HG02588 (cell line): ENCODE results near the gene NOX4.
"Not testable (repeated sequence)": the region's sequence is repeated elsewhere in the genome, so short reads cannot be mapped to it uniquely, and the experiment has no call there.

Experiments used
- ATAC-seq: cut with Tn5 transposase; IDR thresholded peaks from one replicate; pipeline ENCODE4 v1.9.1; 2021; ENCODE audit warnings: mild to moderate bottlenecking, moderate library complexity; ENCODE audit not compliant: unreplicated experiment

Gene NOX4

GRCh38 chr11:89382986-89383385 is 108.2 kb downstream of the NOX4 start:
- not testable (repeated sequence) for ATAC-seq

GRCh38 chr11:89381094-89381493 is 110.1 kb downstream of the NOX4 start:
- ATAC-seq, result no peak

- not testable (repeated sequence) for ATAC-seq
Measured at GRCh38 chr11:89379976-89380771, 111.0 kb downstream of the NOX4 start.

GRCh38 chr11:89378986-89379385 is 112.2 kb downstream of the NOX4 start:
- not testable (repeated sequence) for ATAC-seq

GRCh38 chr11:89369356-89369755 is 121.8 kb downstream of the NOX4 start:
- not testable (repeated sequence) for ATAC-seq

- not testable (repeated sequence) for ATAC-seq
Measured at GRCh38 chr11:89364856-89365255, 126.3 kb downstream of the NOX4 start.

- ATAC-seq, result no peak
Measured at GRCh38 chr11:89361734-89362133, 129.4 kb downstream of the NOX4 start.

GRCh38 chr11:89359208-89359607 is 132.0 kb downstream of the NOX4 start:
- ATAC-seq, result not testable (repeated sequence)

GRCh38 chr11:89358761-89359160 is 132.4 kb downstream of the NOX4 start:
- no peak for ATAC-seq

GRCh38 chr11:89355646-89356045 is 135.5 kb downstream of the NOX4 start:
- ATAC-seq, result no peak

GRCh38 chr11:89354513-89354912 is 136.7 kb downstream of the NOX4 start:
- not testable (repeated sequence) for ATAC-seq

GRCh38 chr11:89347071-89347470 is 144.1 kb downstream of the NOX4 start:
- no peak for ATAC-seq

GRCh38 chr11:89346601-89347000 is 144.6 kb downstream of the NOX4 start:
- no peak for ATAC-seq

GRCh38 chr11:89342880-89343572 is 148.1 kb downstream of the NOX4 start:
- not testable (repeated sequence) for ATAC-seq

- ATAC-seq, result not testable (repeated sequence)
Measured at GRCh38 chr11:89340450-89340849, 150.7 kb downstream of the NOX4 start.

GRCh38 chr11:89338073-89338472 is 153.1 kb downstream of the NOX4 start:
- not testable (repeated sequence) for ATAC-seq

- ATAC-seq, result not testable (repeated sequence)
Measured at GRCh38 chr11:89337100-89337650, 154.0 kb downstream of the NOX4 start.

GRCh38 chr11:89333704-89334103 is 157.5 kb downstream of the NOX4 start:
- not testable (repeated sequence) for ATAC-seq

- ATAC-seq, result not testable (repeated sequence)
Measured at GRCh38 chr11:89331940-89332339, 159.2 kb downstream of the NOX4 start.

GRCh38 chr11:89327885-89328284 is 163.3 kb downstream of the NOX4 start:
- ATAC-seq, result no peak

GRCh38 chr11:89321401-89321800 is 169.8 kb downstream of the NOX4 start:
- ATAC-seq, result no peak

GRCh38 chr11:89310607-89311006 is 180.6 kb downstream of the NOX4 start:
- ATAC-seq, result not testable (repeated sequence)
